Ovary (tissue), 3 donors: Measurements from ENCODE around the gene SSPN.

ENCODE experiments used
- EP300 ChIP-seq: sonication (generic); formaldehyde crosslinking; IDR thresholded peaks from one replicate; pipeline ENCODE4 v1.6.1; 2017; ENCODE audit warnings: antibody characterized with exemption
- TF ChIP-seq, protein P1 (sequence below), 3 donors: fragments of 450-650 bp in 2 of 3; fragments of 200-600 bp in 1 of 3; IDR thresholded peaks; one replicate each; pipeline versions ENCODE4 v1.5.1 to v1.8.0; 2016 to 2022; ENCODE audit warnings: antibody characterized with exemption in 3 of 3, mild to moderate bottlenecking in 1 of 3
- donor health status: DM: no; HTN: no; CAD: no.

DNA sequence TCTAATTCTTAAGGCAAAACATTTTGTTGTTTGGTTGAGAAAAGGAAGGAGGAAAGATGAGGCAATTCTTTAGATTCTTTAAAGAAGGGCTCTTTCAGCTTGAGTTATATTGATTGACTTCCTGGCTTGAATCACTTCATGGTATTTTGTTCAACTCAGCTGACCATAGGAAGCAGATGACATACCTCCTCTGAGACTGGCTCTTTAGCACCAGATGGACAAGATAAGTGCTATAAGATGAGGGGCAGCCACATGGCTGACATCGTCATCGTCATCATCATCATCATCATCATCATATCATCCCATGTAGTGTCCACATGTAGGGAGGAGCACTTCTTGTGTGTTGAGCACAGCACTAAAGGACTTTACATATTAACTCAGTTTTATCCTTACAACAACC lies 81.3 kb downstream of the SSPN start:
- TF ChIP-seq, protein P1, sequence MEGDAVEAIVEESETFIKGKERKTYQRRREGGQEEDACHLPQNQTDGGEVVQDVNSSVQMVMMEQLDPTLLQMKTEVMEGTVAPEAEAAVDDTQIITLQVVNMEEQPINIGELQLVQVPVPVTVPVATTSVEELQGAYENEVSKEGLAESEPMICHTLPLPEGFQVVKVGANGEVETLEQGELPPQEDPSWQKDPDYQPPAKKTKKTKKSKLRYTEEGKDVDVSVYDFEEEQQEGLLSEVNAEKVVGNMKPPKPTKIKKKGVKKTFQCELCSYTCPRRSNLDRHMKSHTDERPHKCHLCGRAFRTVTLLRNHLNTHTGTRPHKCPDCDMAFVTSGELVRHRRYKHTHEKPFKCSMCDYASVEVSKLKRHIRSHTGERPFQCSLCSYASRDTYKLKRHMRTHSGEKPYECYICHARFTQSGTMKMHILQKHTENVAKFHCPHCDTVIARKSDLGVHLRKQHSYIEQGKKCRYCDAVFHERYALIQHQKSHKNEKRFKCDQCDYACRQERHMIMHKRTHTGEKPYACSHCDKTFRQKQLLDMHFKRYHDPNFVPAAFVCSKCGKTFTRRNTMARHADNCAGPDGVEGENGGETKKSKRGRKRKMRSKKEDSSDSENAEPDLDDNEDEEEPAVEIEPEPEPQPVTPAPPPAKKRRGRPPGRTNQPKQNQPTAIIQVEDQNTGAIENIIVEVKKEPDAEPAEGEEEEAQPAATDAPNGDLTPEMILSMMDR (IDR thresholded peaks at IDR 0.05): no peak
- TF ChIP-seq EP300: no peak
